Measurements from ENCODE around the gene PATL1.
A peak's percentile ranks its signal among the peaks of the same experiment; 100 is the strongest.
"Not testable (repeated sequence)": the region's sequence is repeated elsewhere in the genome, so short reads cannot be mapped to it uniquely, and the experiment has no call there.

The PATL1 gene

DNA sequence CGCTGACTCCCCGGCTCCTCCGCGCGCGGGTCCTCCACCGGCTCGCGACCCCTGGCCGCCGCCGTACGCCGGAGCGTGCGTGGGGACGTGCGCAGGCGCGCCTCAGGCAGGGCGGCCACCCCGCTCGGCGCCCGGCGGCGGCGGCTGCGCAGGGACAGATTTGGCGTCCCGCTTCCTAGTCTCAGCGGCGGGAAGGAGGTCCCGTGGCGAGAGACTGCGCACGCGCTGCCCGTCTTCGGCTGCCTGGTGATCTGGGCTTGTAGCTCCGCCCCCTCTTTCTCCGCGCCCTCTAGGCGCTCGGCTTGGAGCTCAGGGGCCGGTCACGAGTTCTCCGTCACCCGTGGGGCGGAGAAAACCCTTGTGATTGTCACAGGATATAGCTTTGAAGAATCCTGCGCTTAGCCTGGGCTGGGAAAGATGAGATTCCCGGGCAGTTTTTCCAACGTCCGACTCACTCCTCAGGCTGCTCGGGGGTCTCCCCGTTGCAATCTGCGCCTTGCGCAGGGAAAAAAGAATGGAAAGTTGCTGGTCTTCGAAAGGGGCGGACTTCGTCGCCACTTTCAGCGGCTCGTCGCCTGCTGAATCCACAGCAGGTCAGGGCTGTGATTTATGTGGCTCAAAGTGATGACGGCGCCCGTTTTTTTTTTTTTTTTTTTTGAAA, at the start of gene PATL1:
Gene PATL1 (minus strand): TSS at position 88 of the 661 bp plus-strand sequence. CDS start 142 bp downstream, outside the sequence.
- peak; percentile 99 for DNase-seq

GRCh38 chr11:59716051-59716450, 47.2 kb upstream of the PATL1 start:
- no peak for DNase-seq

- DNase-seq: no peak
Measured at GRCh38 chr11:59713745-59714144, 44.9 kb upstream of the PATL1 start, which contains the start of gene OR10V1. OR10V1 (minus strand) TSS chr11:59713845; CDS start chr11:59713845, 0 bp downstream.

DNA sequence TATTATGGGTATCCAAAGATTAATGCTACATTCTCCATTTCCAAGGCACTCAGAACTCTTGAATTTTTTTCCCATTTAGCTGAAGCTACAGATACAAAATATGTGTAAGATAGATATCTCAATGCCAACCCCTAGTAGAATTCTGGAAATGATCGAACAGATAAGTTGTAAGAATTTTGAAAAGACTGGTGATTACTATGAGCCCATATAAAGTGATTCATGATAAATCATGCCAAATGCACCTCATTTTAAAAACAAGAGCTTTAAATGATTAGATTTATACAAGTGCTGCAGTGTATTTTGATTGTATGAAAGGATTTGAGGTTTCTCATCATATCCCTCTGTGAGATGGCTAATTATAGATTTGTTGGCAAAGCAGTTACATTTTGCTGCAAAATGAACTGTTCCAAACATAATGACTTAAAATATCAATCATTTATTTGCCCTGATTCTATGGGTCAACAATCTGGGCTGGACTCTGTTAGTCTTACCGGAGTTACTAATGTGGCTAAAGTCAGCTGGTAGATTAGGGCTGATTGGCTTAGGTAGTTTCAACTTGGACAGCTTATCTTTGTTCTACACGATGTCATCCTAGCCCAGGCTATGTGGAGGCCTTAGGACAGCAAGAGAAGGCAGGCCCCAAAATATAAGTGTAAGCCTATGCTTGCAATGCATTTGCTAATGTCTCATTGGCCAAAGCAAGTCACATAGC, 41.5 kb upstream of the PATL1 start:
- DNase-seq: no peak

- DNase-seq: no peak
Measured at GRCh38 chr11:59708537-59708936, 39.7 kb upstream of the PATL1 start.

DNA sequence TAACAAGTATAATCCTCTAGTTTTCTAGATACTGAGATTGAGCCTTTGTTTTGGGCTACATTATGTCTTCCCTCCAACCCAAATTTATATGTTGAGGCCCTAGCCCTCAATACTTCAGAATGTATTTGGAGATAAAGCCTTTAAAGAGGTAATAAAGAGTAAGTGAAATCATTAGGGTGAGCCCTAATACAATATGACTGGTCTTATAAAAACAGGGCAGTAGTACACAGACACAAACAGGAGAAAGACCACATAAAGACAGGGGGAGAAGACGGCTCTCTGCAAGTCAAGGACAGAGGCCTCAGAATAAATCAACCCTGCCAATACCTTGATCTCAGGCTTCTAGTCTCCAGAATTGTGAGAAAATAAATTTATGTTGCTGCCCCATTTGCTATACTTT, 38.5 kb upstream of the PATL1 start:
- DNase-seq: no peak

- no peak for DNase-seq
Measured at GRCh38 chr11:59706518-59707285, 37.9 kb upstream of the PATL1 start.

GRCh38 chr11:59705294-59705693, 36.5 kb upstream of the PATL1 start:
- no peak for DNase-seq

DNA sequence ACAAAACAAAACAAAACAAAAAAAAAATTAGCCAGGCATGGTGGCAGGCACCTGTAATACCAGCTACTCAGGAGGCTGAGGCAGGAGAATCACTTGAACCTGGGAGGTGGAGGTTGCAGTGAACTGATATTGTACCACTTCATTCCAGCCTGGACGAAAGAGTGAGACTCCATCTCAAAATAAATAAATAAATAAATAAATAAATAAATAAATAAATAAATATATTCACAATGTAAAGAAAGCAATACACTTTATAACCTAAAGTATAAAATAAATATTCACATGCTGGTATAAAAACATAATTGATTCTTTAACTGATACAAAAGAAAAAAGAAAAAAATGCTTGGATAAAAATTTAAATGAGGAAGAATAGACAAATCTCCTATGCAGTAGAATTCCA, 34.7 kb upstream of the PATL1 start:
- DNase-seq: not testable (repeated sequence)

DNA sequence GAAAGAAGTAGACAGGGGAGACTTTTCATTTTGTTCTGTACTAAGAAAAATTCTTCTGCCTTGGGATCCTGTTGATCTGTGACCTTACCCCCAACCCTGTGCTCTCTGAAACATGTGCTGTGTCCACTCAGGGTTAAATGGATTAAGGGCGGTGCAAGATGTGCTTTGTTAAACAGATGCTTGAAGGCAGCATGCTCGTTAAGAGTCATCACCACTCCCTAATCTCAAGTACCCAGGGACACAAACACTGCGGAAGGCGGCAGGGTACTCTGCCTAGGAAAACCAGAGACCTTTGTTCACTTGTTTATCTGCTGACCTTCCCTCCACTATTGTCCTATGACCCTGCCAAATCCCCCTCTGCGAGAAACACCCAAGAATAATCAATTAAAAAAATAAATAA, 31.3 kb upstream of the PATL1 start:
- DNase-seq: not testable (repeated sequence)

- DNase-seq: no peak
Measured at GRCh38 chr11:59698506-59698905, 29.7 kb upstream of the PATL1 start.

GRCh38 chr11:59692915-59693314, 24.1 kb upstream of the PATL1 start:
- no peak for DNase-seq

DNA sequence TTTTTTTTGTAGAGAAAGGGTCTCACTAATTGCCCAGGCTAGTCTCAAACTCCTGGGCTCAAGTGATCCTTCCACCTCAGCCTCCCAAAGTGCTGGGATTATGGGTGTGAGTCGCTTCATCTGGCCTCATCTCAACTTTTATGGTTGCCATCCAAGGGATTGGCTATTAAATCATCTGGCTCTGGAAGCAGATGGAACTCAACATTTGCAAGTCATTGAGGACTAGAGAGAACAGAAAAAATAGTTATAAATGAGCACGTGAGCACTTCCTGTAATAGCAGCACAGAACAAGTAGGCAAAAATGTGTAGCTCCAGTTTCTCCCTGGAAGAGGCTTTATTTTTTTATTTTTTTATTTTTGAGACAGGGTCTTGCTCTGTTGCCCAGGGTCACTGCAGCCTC, 22.3 kb upstream of the PATL1 start:
- no peak for DNase-seq

- no peak for DNase-seq
Measured at GRCh38 chr11:59689015-59689414, 20.2 kb upstream of the PATL1 start.

DNA sequence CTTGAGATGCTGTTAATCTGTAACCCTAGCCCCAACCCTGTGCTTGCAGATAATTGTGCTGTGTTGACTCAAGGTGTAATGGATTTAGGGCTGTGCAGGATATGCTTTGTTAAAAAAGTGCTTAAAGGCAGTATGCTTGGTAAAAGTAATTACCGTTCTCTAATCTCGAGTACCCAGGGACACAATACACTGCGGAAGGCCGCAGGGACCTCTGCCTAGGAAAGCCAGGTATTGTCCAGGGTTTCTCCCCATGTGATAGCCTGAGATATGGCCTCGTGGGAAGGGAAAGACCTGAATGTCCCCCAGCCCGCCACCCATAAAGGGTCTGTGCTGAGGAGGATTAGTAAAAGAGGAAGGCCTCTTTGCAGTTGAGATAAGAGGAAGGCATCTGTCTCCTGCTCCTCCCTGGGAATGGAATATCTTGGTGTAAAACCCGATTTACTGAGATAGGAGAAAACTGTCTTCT, 12.5 kb upstream of the PATL1 start:
- DNase-seq: not testable (repeated sequence)

- peak; percentile 71 for DNase-seq
Measured at GRCh38 chr11:59680287-59681154, 11.7 kb upstream of the PATL1 start.

DNA sequence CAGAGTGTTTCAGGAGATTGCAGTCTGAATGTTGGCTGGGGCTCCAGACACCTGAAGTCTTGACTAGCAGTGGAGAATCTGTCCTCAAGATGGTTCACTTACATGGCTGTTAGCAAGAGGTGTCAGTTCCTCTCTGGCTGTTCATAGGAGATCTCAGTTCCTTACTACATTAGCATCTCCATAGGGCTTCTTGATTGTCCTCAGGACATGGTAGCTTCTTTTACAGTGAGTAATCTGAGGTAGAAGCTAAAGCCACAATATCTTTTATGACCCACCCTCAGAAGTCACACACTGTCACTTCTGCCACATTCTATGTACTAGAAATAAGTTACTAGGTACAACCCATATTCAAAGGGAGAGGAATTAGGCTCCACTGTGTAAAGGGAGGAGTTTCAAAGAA, 10.5 kb upstream of the PATL1 start:
- DNase-seq: no peak

GRCh38 chr11:59678813-59679165, 10.0 kb upstream of the PATL1 start:
- DNase-seq: no peak

GRCh38 chr11:59678118-59678812, 9.4 kb upstream of the PATL1 start:
- DNase-seq: no peak

- no peak for DNase-seq
Measured at GRCh38 chr11:59676205-59676604, 7.4 kb upstream of the PATL1 start.

- no peak for DNase-seq
Measured at GRCh38 chr11:59674291-59674690, 5.5 kb upstream of the PATL1 start.

DNA sequence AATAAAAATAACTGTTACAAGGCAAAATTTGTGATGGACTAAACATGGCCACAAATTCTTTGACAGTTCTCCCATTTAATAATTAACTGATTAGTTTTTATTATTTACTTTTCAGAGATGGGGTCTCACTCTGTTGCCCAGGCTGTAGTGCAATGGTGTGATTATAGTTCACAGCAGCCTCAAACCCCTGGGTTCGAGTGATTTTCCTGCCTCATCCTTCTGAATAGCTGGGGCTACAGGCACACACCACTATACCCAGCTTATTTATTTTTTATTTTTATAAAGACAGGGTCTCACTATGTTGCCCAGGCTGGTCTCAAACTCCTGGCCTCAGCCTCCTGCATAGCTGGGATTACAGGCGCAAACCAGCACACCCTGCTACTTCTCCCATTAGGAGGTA, 4.5 kb upstream of the PATL1 start:
- DNase-seq: no peak

All from activated CD4-positive, alpha-beta T cell treated with anti-CD3 and anti-CD28 coated beads, Interleukin-10, Interleukin-2, amounts not matched to agents 100 ng/mL and 50 ng/mL, durations not matched to agents 16 hours and 8 hours (primary cell).